Neural cell (in vitro differentiated cells): Measurements from ENCODE around the gene TMEM31. TPM values are rescaled to one million over a fixed set of nuclear protein-coding genes. Genes with fewer than 3 reads are reported as not detected.

ENCODE experiments used
- H2AFZ ChIP-seq: fragments of 200-600, 300-800 bp; sonication (generic), shearing (Covaris generic); 2 replicates; pipeline ENCODE4 v1.6.0; 2014; ENCODE audit warnings: low read depth, mild to moderate bottlenecking, antibody characterized with exemption, low read length, moderate library complexity
- H3F3A ChIP-seq: fragments of 200-600 bp; shearing (Covaris generic); 2 replicates; pipeline ENCODE4 v1.6.1; 2016; ENCODE audit warnings: mild to moderate bottlenecking, moderate library complexity, mixed read lengths, antibody characterized with exemption, low read length; ENCODE audit not compliant: insufficient read depth, poor library complexity, severe bottlenecking
- H3K27ac ChIP-seq: fragments of 200-600, 300-800 bp; sonication (generic), shearing (Covaris generic); 2 replicates; pipeline ENCODE4 v1.5.1; 2014; ENCODE audit warnings: mild to moderate bottlenecking, low read length, moderate library complexity
- H3K27me3 ChIP-seq: fragments of 300-800, 200-600 bp; sonication (generic), shearing (Covaris generic); 2 replicates; pipeline ENCODE4 v1.6.0; 2014; ENCODE audit warnings: mild to moderate bottlenecking, low read depth, low read length, moderate library complexity; ENCODE audit not compliant: insufficient read depth
- H3K36me3 ChIP-seq: fragments of 300-800, 200-600 bp; sonication (generic), shearing (Covaris generic); 2 replicates; pipeline ENCODE4 v1.5.1; 2014; ENCODE audit warnings: mild to moderate bottlenecking, antibody characterized with exemption, low read length, moderate library complexity; ENCODE audit not compliant: insufficient read depth
- H3K4me2 ChIP-seq: fragments of 300-800, 200-600 bp; sonication (generic), shearing (Covaris generic); 2 replicates; pipeline ENCODE4 v1.6.0; 2014; ENCODE audit warnings: mild to moderate bottlenecking, low read length
- H3K4me3 ChIP-seq: fragments of 300-800, 200-600 bp; sonication (generic), shearing (Covaris generic); 2 replicates; pipeline ENCODE4 v1.5.1; 2014; ENCODE audit warnings: mild to moderate bottlenecking, low read length, moderate library complexity
- H3K79me2 ChIP-seq: fragments of 200-600 bp; shearing (Covaris generic); replicated peaks from 2 replicates; pipeline ENCODE4 v1.6.0; 2014; ENCODE audit warnings: mild to moderate bottlenecking, low read length, moderate library complexity; ENCODE audit not compliant: insufficient read depth
- H3K9ac ChIP-seq: fragments of 300-800, 200-600 bp; sonication (generic), shearing (Covaris generic); 2 replicates; pipeline ENCODE4 v1.6.1; 2016; ENCODE audit warnings: mild to moderate bottlenecking, low read length, mixed read lengths
- H3K9me2 ChIP-seq: fragments of 200-600 bp; shearing (Covaris generic); 2 replicates; pipeline ENCODE4 v1.6.1; 2016; ENCODE audit warnings: mild to moderate bottlenecking, low read length, mixed read lengths; ENCODE audit not compliant: insufficient read depth
- H3K9me3 ChIP-seq: fragments of 200-600, 300-800 bp; sonication (generic), shearing (Covaris generic); 2 replicates; pipeline ENCODE4 v1.6.1; 2016; ENCODE audit warnings: mild to moderate bottlenecking, mixed run types, low read length, moderate library complexity, mixed read lengths
- H4K20me1 ChIP-seq: fragments of 200-600 bp; shearing (Covaris generic); 2 replicates; pipeline ENCODE4 v1.6.1; 2016; ENCODE audit warnings: mild to moderate bottlenecking, mixed run types; ENCODE audit not compliant: insufficient read depth
- CTCF ChIP-seq: fragments of 450-650 bp; IDR thresholded peaks from 2 replicates; pipeline ENCODE4 v1.5.1; 2014; ENCODE audit warnings: antibody characterized with exemption, mild to moderate bottlenecking, moderate library complexity; ENCODE audit not compliant: poor library complexity, severe bottlenecking
- EP300 ChIP-seq: fragments of 450-650 bp; conservative IDR thresholded peaks from 2 replicates; pipeline ENCODE4 v1.6.1; 2014; ENCODE audit warnings: antibody characterized with exemption, mild to moderate bottlenecking, moderate library complexity; ENCODE audit not compliant: poor library complexity, severe bottlenecking
- EZH2 ChIP-seq: fragments of 200-600, 300-800 bp; shearing (Covaris generic), sonication (generic); IDR thresholded peaks from 2 replicates; pipeline ENCODE4 v1.6.1; 2014; ENCODE audit warnings: antibody characterized with exemption, low read length, borderline replicate concordance, mild to moderate bottlenecking; ENCODE audit not compliant: insufficient read depth, poor library complexity, severe bottlenecking
- MXI1 ChIP-seq: fragments of 450-650 bp; conservative IDR thresholded peaks from 2 replicates; pipeline ENCODE4 v1.6.1; 2014; ENCODE audit warnings: antibody characterized with exemption, mild to moderate bottlenecking; ENCODE audit not compliant: poor library complexity, severe bottlenecking
- POLR2AphosphoS5 ChIP-seq: IDR thresholded peaks from 2 replicates; pipeline ENCODE4 v1.6.1; 2012
- RAD21 ChIP-seq: fragments of 450-650 bp; conservative IDR thresholded peaks from 2 replicates; pipeline ENCODE4 v1.6.1; 2014; ENCODE audit warnings: antibody characterized with exemption, mild to moderate bottlenecking, moderate library complexity
- REST ChIP-seq: IDR thresholded peaks from 2 replicates; pipeline ENCODE4 v1.6.1; 2012; ENCODE audit warnings: borderline replicate concordance
- SMC3 ChIP-seq: fragments of 450-650 bp; conservative IDR thresholded peaks from 2 replicates; pipeline ENCODE4 v1.6.1; 2014; ENCODE audit warnings: antibody characterized with exemption, mild to moderate bottlenecking, moderate library complexity; ENCODE audit not compliant: poor library complexity
- TAF1 ChIP-seq: IDR thresholded peaks from 2 replicates; pipeline ENCODE4 v1.6.1; 2012; ENCODE audit warnings: low read depth
- polyA plus RNA-seq: library from polyadenylated mRNA; depleted of rRNA; stranded (reverse); fragments of >200 nt; gene quantifications from 2 replicates; pipeline ENCODE4 v1.2.3, GENCODE V29; 2014

The TMEM31 gene
- polyA plus RNA-seq, 1 donor from 2014 or later = 1.0 TPM

GRCh38 chrX:103674531-103675454 is 35.9 kb upstream of the TMEM31 start:
- no peaks in the 10 kb centered on the region for H3K9me2 ChIP-seq
- no peak overlapping the region for H3K27ac ChIP-seq
- H3K4me2 ChIP-seq = no peak overlapping the region
- H3K36me3 ChIP-seq = no peaks in the 10 kb centered on the region
- H3K79me2 ChIP-seq = no peaks in the 10 kb centered on the region
- TF ChIP-seq MXI1 = no peak
- TF ChIP-seq EP300 = no peak
- no peak for TF ChIP-seq SMC3
- no peak for TF ChIP-seq REST
- TF ChIP-seq CTCF = no peak
- TF ChIP-seq RAD21 = no peak
- TF ChIP-seq EZH2 = no peak
- no peak for TF ChIP-seq TAF1
- no peak for TF ChIP-seq POLR2AphosphoS5
- no peak overlapping the region for H2AFZ ChIP-seq
- no peaks in the 10 kb centered on the region for H3K9me3 ChIP-seq
- H4K20me1 ChIP-seq = no peaks in the 10 kb centered on the region
- H3K27me3 ChIP-seq = no peaks in the 10 kb centered on the region
- H3F3A ChIP-seq = no peaks in the 10 kb centered on the region
- H3K4me3 ChIP-seq = no peak overlapping the region
- H3K9ac ChIP-seq = no peak overlapping the region

DNA sequence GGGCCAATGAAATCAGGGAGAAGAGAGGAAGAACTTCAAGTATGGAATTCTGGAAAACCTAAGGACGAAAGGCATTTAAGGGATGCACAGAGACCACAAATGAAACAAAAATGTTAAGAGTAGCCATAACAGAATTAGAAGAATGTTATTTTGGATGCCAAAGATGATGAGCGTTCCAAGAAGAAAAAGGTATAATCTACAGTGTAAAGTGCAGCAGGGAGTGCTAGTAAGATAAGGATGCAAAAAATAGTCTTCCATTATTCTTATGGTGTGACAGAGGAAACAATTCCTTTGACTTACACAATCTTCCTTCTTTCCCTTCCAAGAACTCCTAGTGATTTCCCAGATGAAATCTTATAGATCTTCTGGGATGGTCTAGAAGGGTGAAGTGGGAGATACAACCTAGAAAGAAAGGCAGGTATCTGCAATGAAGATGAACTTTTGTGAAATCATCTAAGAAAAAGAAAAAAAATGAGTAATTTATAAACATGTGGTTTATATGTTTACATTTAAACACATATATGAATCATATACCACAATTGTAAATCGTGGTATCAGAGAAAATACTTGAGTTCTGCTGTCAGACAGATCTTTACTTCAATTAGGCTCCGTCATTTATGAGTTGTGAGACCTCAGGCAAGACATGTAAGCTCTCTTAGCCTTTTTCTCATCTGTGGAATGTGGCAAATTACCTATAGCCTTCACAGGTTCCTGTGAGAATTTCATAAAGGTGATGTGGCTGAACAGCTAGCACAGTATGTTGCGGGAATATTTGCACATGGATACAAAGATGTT is 32.3 kb upstream of the TMEM31 start:
- TF ChIP-seq MXI1 (no peak), CTCF (no peak), RAD21 (no peak), TAF1 (no peak), SMC3 (no peak), EP300 (no peak), EZH2 (no peak), POLR2AphosphoS5 (no peak), REST (no peak)
- H3K4me2 ChIP-seq = no peak overlapping the region
- no peaks in the 10 kb centered on the region for H3K27me3 ChIP-seq
- H3K9me2 ChIP-seq = no peaks in the 10 kb centered on the region
- no peak overlapping the region for H3K9ac ChIP-seq
- H3K27ac ChIP-seq = no peak overlapping the region
- H3K36me3 ChIP-seq = no peaks in the 10 kb centered on the region
- no peaks in the 10 kb centered on the region for H3F3A ChIP-seq
- H3K79me2 ChIP-seq = peaks cover 2% of the 10 kb centered on the region
- no peak overlapping the region for H2AFZ ChIP-seq
- H4K20me1 ChIP-seq = no peaks in the 10 kb centered on the region
- no peaks in the 10 kb centered on the region for H3K9me3 ChIP-seq
- no peak overlapping the region for H3K4me3 ChIP-seq
